Measurements from ENCODE around the gene ZNF524. TPM values are rescaled to one million over a fixed set of nuclear protein-coding genes. Genes with fewer than 3 reads are reported as not detected.

Gene ZNF524
- total RNA-seq, 1 donor from 2014 or later = 13.0 TPM

Other genes with a start within 250 kb of the ZNF524 start
- 3.7 TPM for gene COX6B2, start 245.6 kb upstream of the ZNF524 start, total RNA-seq
- gene GARIN5B, start 237.0 kb upstream of the ZNF524 start, total RNA-seq = not detected
- gene IL11, start 229.8 kb upstream of the ZNF524 start, total RNA-seq = not detected
- gene TMEM190, start 223.5 kb upstream of the ZNF524 start, total RNA-seq = not detected
- gene TMEM238, start 216.0 kb upstream of the ZNF524 start, total RNA-seq = 20.8 TPM
- 2,509 TPM for gene RPL28, start 214.4 kb upstream of the ZNF524 start, total RNA-seq
- 31.9 TPM for gene UBE2S, start 192.5 kb upstream of the ZNF524 start, total RNA-seq
- gene SHISA7, start 157.0 kb upstream of the ZNF524 start, total RNA-seq = not detected
- gene ISOC2, start 138.6 kb upstream of the ZNF524 start, total RNA-seq = 48.4 TPM
- gene C19orf85, start 135.5 kb upstream of the ZNF524 start, total RNA-seq = not detected
- gene ZNF628, start 123.7 kb upstream of the ZNF524 start, total RNA-seq = 7.4 TPM
- gene NAT14, start 115.1 kb upstream of the ZNF524 start, total RNA-seq = 14.2 TPM
- 15.2 TPM for gene SSC5D, start 111.9 kb upstream of the ZNF524 start, total RNA-seq
- not detected for gene SBK2, start 63.2 kb upstream of the ZNF524 start, total RNA-seq
- 0.39 TPM for gene SBK3, start 54.7 kb upstream of the ZNF524 start, total RNA-seq
- gene ZNF579, start 19.4 kb upstream of the ZNF524 start, total RNA-seq = 14.0 TPM
- gene FIZ1, start 771 bp upstream of the ZNF524 start, total RNA-seq = 18.4 TPM
- gene ZNF865, start 5.4 kb downstream of the ZNF524 start, total RNA-seq = 13.6 TPM
- 9.5 TPM for gene ZNF784, start 24.3 kb downstream of the ZNF524 start, total RNA-seq
- 56.5 TPM for gene ZNF580, start 40.7 kb downstream of the ZNF524 start, total RNA-seq
- 22.7 TPM for gene ZNF581, start 43.4 kb downstream of the ZNF524 start, total RNA-seq
- gene CCDC106, start 47.9 kb downstream of the ZNF524 start, total RNA-seq = 12.3 TPM
- gene U2AF2, start 54.7 kb downstream of the ZNF524 start, total RNA-seq = 195 TPM
- 78.5 TPM for gene EPN1, start 74.9 kb downstream of the ZNF524 start, total RNA-seq
- not detected for gene NLRP9, start 138.1 kb downstream of the ZNF524 start, total RNA-seq
- gene RFPL4A, start 158.8 kb downstream of the ZNF524 start, total RNA-seq = not detected
- gene RFPL4AL1, start 168.8 kb downstream of the ZNF524 start, total RNA-seq = not detected
- gene NLRP11, start 231.7 kb downstream of the ZNF524 start, total RNA-seq = not detected
- gene NLRP4, start 236.3 kb downstream of the ZNF524 start, total RNA-seq = not detected

All from ureter (tissue), 1 donor.